Adipocyte (in vitro differentiated cells): ENCODE data around the gene TMEM50B.
A peak's percentile ranks its signal among the peaks of the same experiment; 100 is the strongest.

Experiments used
- DNase-seq: peaks from one replicate; pipeline ENCODE4 v3.0.0-alpha.2; 2015; ENCODE audit warnings: low read depth
- H3K27me3 ChIP-seq: replicated peaks from 2 replicates; pipeline ENCODE4 v1.7.0; 2013; ENCODE audit warnings: mild to moderate bottlenecking, low read length, moderate library complexity; ENCODE audit not compliant: control insufficient read depth, insufficient read depth
- H3K36me3 ChIP-seq: 2 replicates; pipeline ENCODE4 v1.7.0; 2013; ENCODE audit warnings: low read length, mild to moderate bottlenecking, moderate library complexity; ENCODE audit not compliant: control insufficient read depth, insufficient read depth, severe bottlenecking
- H3K4me1 ChIP-seq: 2 replicates; pipeline ENCODE4 v1.7.0; 2013; ENCODE audit warnings: mild to moderate bottlenecking, low read length, moderate library complexity; ENCODE audit not compliant: control insufficient read depth, insufficient read depth
- H3K4me3 ChIP-seq: 2 replicates; pipeline ENCODE4 v1.7.0; 2013; ENCODE audit warnings: mild to moderate bottlenecking, low read length, moderate library complexity
- H3K9ac ChIP-seq: 2 replicates; pipeline ENCODE4 v1.7.0; 2013; ENCODE audit warnings: mild to moderate bottlenecking, low read length, moderate library complexity
- H3K9me3 ChIP-seq: 2 replicates; pipeline ENCODE4 v1.7.0; 2013; ENCODE audit warnings: mild to moderate bottlenecking, low read length, moderate library complexity; ENCODE audit not compliant: control insufficient read depth

The TMEM50B gene

GRCh38 chr21:33403786-33404585, 75.8 kb downstream of the TMEM50B start:
- no peaks in the 10 kb centered on the region for H3K27me3 ChIP-seq
- peak overlapping the region; percentile 88 for H3K4me3 ChIP-seq
- peak; percentile 85 for DNase-seq

GRCh38 chr21:33403128-33403785, 76.5 kb downstream of the TMEM50B start, which contains the start of gene IFNGR2:
Gene IFNGR2 (plus strand): TSS chr21:33403413. CDS start chr21:33403544, 131 bp downstream.
- Histone ChIP-seq H3K4me3 (peak within 1 kb of the TSS; percentile 88), H3K9me3 (no peaks in the 10 kb centered on the region), H3K36me3 (no peaks in the 10 kb centered on the region), H3K9ac (peak within 1 kb of the TSS; percentile 92), H3K27me3 (no peaks in the 10 kb centered on the region), H3K4me1 (peaks cover 28% of the 10 kb centered on the region)
- peak; percentile 68 for DNase-seq

More at GRCh38 chr21:33403786-33404585, 75.8 kb downstream of the TMEM50B start:
- peaks cover 28% of the 10 kb centered on the region for H3K4me1 ChIP-seq
- no peaks in the 10 kb centered on the region for H3K9me3 ChIP-seq
- H3K9ac ChIP-seq = peak overlapping the region; percentile 92
- no peaks in the 10 kb centered on the region for H3K36me3 ChIP-seq

- DNase-seq = no peak
- Histone ChIP-seq H3K36me3 (no peaks in the 10 kb centered on the region), H3K9me3 (no peaks in the 10 kb centered on the region), H3K9ac (peak overlapping the region; percentile 78), H3K4me1 (peaks cover 30% of the 10 kb centered on the region), H3K27me3 (no peaks in the 10 kb centered on the region), H3K4me3 (peak overlapping the region; percentile 73)
These were observed 77.5 kb downstream of the TMEM50B start for GRCh38 chr21:33402001-33402979.

GRCh38 chr21:33401630-33401992, 78.2 kb downstream of the TMEM50B start:
- Histone ChIP-seq H3K27me3 (no peaks in the 10 kb centered on the region), H3K9ac (no peak overlapping the region), H3K9me3 (no peaks in the 10 kb centered on the region), H3K4me1 (peaks cover 31% of the 10 kb centered on the region), H3K36me3 (no peaks in the 10 kb centered on the region), H3K4me3 (no peak overlapping the region)
- peak; percentile 48 for DNase-seq
